Measurements from ENCODE around the gene INAFM2. TPM values are rescaled to one million over a fixed set of nuclear protein-coding genes. Genes with fewer than 3 reads are reported as not detected.

Gene INAFM2
- total RNA-seq, 1 donor from 2014 or later, result 14.8 TPM

- DNase-seq, result no peak
Observed at GRCh38 chr15:40365016-40365415, 41.5 kb downstream of the INAFM2 start.

GRCh38 chr15:40365624-40366456 is 42.3 kb downstream of the INAFM2 start:
- DNase-seq, result no peak

GRCh38 chr15:40366457-40367370 is 43.2 kb downstream of the INAFM2 start:
- peak; percentile 76 for DNase-seq

GRCh38 chr15:40367371-40367685 is 43.8 kb downstream of the INAFM2 start:
- DNase-seq, result no peak

GRCh38 chr15:40367686-40368611 is 44.5 kb downstream of the INAFM2 start:
- peak; percentile 48 for DNase-seq

GRCh38 chr15:40368719-40369473 is 45.4 kb downstream of the INAFM2 start:
- no peak for DNase-seq

- no peak for DNase-seq
Observed at GRCh38 chr15:40369474-40369869, 46.0 kb downstream of the INAFM2 start.

GRCh38 chr15:40369971-40370370 is 46.5 kb downstream of the INAFM2 start:
- DNase-seq, result no peak

- DNase-seq, result no peak
Observed at GRCh38 chr15:40372981-40373380, 49.5 kb downstream of the INAFM2 start.

Other genes starting within 250 kb of the INAFM2 start
- gene BMF, start 214.8 kb upstream of the INAFM2 start, total RNA-seq, result 4.2 TPM
- gene BUB1B, start 162.6 kb upstream of the INAFM2 start, total RNA-seq, result 6.6 TPM
- 11.2 TPM for gene PAK6, start 84.6 kb upstream of the INAFM2 start, total RNA-seq
- gene ANKRD63, start 40.6 kb upstream of the INAFM2 start, total RNA-seq, result not detected
- 3.3 TPM for gene PLCB2, start 15.8 kb upstream of the INAFM2 start, total RNA-seq
- 1.6 TPM for gene CCDC9B, start 17.2 kb downstream of the INAFM2 start, total RNA-seq
- gene PHGR1, start 27.3 kb downstream of the INAFM2 start, total RNA-seq, result not detected
- gene DISP2, start 34.5 kb downstream of the INAFM2 start, total RNA-seq, result 9.2 TPM
- gene KNSTRN, start 59.0 kb downstream of the INAFM2 start, total RNA-seq, result 17.8 TPM
- gene IVD, start 82.1 kb downstream of the INAFM2 start, total RNA-seq, result 22.1 TPM
- 10.6 TPM for gene BAHD1, start 117.3 kb downstream of the INAFM2 start, total RNA-seq
- gene CHST14, start 147.3 kb downstream of the INAFM2 start, total RNA-seq, result 1.6 TPM
- gene CCDC32, start 241.3 kb downstream of the INAFM2 start, total RNA-seq, result 25.9 TPM
- gene RPUSD2, start 245.6 kb downstream of the INAFM2 start, total RNA-seq, result 14.2 TPM